Fibroblast of the aortic adventitia (primary cell): ENCODE measurements around the gene TGIF1. TPM values are rescaled to one million over a fixed set of nuclear protein-coding genes. Genes with fewer than 3 reads are reported as not detected.

Experiments used
- DNase-seq: peaks from one replicate; pipeline ENCODE4 v3.0.0-alpha.2; 2010; ENCODE audit warnings: low read depth
- H3K4me3 ChIP-seq: 2 replicates; pipeline ENCODE4 v1.5.1; 2011; ENCODE audit warnings: low read depth, mild to moderate bottlenecking, control low read depth, low read length, moderate library complexity
- total RNA-seq: library from RNA; depleted of rRNA; stranded (reverse); fragments of >200 nt; gene quantifications from 2 replicates; pipeline ENCODE4 v1.2.3, GENCODE V29; 2012; ENCODE audit warnings: low replicate concordance
- TF ChIP-seq, protein P1 (sequence below): IDR thresholded peaks from 2 replicates; pipeline ENCODE4 v1.5.1; 2011; ENCODE audit warnings: mild to moderate bottlenecking, low read length, control low read depth, inconsistent platforms; ENCODE audit not compliant: insufficient read depth

The TGIF1 gene
- total RNA-seq, 1 donor: 106 TPM

DNA sequence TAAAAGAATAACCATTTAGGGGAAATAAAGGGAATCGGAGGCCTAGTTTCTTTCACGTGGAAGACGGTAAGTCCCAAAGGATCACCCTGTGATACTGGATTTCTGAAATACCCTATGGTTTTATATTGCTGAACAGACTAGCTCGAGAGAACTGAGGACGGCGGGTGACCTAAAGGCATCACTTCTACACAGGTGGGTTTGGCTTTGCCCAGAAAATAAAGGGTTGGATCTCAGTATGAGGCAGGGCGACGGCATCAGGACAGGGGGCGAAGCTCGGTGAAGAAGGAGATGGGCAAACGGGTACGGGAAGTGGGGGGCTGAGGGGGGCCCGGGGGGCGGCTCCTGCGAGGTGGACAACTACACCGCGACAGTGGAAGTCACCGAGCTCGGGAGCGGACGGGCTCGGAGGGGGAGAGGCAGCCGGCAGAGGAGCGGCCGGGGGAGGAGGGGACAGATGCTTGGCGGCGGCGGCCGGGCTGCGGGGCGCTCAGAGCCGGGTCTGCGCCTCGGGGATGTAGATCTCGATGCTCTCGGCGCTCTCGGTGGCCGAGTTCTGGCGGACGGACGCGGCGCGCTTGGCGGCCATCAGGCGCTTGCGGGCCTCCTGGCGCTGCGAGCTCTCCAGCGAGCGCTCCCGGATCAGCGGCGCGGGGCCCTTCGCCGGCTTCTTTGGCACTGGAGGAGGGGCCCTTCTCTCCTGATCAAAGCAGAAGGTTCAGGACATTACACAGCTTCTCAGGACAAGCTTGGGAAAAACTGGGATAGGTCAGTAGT is 48.9 kb downstream of the TGIF1 start:
- peak overlapping the region; percentile 53 for H3K4me3 ChIP-seq
- DNase-seq: peak; percentile 34
- TF ChIP-seq, protein P1, sequence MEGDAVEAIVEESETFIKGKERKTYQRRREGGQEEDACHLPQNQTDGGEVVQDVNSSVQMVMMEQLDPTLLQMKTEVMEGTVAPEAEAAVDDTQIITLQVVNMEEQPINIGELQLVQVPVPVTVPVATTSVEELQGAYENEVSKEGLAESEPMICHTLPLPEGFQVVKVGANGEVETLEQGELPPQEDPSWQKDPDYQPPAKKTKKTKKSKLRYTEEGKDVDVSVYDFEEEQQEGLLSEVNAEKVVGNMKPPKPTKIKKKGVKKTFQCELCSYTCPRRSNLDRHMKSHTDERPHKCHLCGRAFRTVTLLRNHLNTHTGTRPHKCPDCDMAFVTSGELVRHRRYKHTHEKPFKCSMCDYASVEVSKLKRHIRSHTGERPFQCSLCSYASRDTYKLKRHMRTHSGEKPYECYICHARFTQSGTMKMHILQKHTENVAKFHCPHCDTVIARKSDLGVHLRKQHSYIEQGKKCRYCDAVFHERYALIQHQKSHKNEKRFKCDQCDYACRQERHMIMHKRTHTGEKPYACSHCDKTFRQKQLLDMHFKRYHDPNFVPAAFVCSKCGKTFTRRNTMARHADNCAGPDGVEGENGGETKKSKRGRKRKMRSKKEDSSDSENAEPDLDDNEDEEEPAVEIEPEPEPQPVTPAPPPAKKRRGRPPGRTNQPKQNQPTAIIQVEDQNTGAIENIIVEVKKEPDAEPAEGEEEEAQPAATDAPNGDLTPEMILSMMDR: no peak

DNA sequence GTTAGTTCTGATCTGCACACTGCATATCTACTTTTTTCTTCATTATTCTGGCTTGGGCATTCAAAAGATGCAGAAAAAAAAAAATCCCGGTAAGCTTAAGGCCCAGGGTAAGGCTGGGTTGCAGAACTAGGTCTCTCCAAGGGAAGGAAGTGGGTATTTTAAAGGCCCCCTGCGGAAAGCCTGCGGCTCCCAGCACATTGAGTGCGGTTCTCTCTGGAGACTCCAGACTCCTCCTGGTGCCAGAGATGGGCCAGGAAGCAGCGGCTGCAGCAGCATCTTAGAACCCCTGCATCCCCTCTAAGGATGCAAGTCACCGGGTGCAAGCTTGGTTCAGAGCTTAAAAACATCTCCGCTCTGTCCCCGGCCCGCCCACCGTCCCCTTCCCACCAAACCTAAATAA is 49.5 kb downstream of the TGIF1 start:
- H3K4me3 ChIP-seq: peak overlapping the region; percentile 53
- no peak for DNase-seq

DNA sequence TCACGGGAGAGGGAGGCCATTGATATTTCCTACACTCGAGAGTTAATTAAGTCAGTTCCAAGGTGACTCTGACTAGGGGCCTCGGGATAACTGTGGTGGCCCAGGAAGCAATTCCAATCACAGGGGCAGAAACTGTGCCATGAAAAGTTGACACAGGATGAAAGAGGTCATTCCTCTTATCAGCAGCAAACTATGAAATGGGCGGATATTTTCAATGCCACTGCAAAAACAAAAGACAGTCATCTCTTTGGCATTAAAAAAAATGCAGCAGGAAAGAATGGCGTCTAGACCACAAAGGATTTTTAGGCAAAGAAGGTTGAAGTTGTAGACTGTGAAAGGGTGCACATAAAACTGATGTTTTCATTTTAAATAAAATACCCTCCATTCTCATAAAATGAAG is 50.0 kb downstream of the TGIF1 start:
- H3K4me3 ChIP-seq: no peak overlapping the region
- DNase-seq: peak; percentile 34
- TF ChIP-seq, protein P1: no peak

More for the DNA sequence above, 49.5 kb downstream of the TGIF1 start:
- TF ChIP-seq, protein P1: no peak

DNA sequence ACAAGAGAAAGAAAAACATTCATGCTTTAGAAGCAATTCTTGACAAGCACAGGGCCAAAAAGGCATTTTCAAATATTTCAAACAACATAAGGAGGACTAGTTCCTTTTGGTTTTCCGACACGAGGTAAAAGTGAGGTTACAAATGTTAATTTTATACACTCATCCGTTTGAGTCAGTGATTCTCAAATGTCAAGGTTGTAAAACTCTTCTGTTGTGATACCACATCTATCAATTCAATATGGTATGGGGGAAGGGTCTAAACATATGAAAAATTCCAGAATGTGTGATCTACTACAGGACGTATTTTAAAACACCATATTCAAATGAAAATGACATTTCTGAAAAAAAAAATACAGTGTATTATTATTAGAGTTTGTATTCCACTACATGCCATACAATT is 52.7 kb downstream of the TGIF1 start:
- TF ChIP-seq, protein P1: no peak
- no peak for DNase-seq
- no peak overlapping the region for H3K4me3 ChIP-seq

DNA sequence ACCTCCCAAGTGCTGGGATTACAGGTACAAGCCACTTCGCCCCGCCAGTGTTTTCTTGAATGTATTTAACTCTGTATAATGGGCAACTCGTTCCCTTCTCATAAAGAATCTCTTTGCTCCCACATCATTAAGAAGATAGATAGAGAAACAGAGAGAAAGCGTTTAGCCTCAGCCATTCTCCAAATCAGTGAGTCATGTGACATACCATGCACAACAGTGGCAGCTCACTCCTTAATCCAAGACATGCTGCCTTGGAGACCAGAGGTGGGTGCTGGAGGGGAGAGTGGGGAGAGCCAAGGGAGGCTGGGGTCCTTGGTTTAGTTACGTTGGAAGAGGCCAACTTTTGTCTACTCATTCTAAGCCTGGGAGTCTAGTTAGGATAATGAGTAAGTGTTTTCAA is 54.7 kb downstream of the TGIF1 start:
- no peak overlapping the region for H3K4me3 ChIP-seq
- TF ChIP-seq, protein P1: no peak
- DNase-seq: no peak

DNA sequence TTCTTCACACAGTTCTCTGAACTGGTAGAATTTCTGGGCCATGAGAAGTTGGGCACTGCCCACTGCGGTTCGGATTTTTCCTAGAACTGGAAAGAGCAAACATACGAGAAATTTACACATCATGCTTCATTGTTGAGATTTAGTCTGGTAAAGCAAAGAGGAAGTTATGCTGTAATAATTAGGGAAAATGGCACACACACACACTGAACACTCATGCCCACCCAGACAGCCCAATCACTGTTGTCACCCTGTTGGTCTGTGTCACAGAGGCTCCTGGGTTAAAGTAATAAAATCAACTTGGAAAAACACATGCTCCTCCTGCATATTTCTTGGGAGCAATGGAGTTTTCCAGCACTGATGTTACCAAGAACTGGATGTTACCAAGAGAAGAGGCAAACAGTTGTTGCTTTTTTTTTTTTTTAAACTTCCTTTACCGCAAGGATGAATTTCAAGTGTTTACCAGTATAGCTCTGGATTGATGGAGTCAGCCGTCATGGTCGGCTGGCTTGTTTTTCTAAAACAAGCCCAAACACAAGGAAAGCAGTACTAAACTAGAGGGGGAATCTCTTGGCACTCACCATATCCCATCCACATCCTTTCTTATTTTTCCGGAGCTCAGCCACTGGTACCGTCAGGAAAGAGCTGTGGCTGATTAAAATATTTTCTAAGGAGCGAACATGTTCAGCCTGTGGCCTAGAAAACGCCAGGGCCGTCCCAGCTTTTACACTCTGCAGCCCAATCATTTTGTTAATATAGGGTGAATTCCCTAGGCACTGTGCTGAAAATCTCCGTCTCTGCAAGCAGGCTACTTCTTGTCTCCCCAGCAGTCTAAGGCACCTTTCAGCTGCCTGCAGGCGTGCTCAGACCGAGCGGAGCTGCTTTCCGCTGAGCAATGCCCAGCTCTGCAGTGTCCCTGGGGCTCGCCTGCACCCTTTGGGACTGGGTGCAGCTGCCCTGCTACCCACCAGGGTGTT is 58.9 kb downstream of the TGIF1 start:
- TF ChIP-seq, protein P1: no peak
- no peak for DNase-seq
- H3K4me3 ChIP-seq: no peak overlapping the region

Other genes starting within 250 kb of the TGIF1 start
- 0.90 and 7.5 TPM in 2 replicates for gene MYOM1, start 230.2 kb upstream of the TGIF1 start, total RNA-seq
- 251 and 733 TPM in 2 replicates for gene MYL12A, start 202.4 kb upstream of the TGIF1 start, total RNA-seq
- 77.4 and 415 TPM in 2 replicates for gene MYL12B, start 188.0 kb upstream of the TGIF1 start, total RNA-seq